Activated CD4-positive, CD25-positive, alpha-beta regulatory T cell (primary cell): ENCODE data around the gene MYH11.
A peak's percentile ranks its signal among the peaks of the same experiment; 100 is the strongest.
"Not testable (repeated sequence)": the region's sequence is repeated elsewhere in the genome, so short reads cannot be mapped to it uniquely, and the experiment has no call there.

Experiments
- DNase-seq, 4 experiments: peaks; one replicate each; lab custom pipeline; 2025; lab: John Stamatoyannopoulos, UW

Gene MYH11

GRCh38 chr16:15714393-15715172 lies 142.2 kb downstream of the MYH11 start:
- no peak for DNase-seq

GRCh38 chr16:15708997-15709396 lies 147.8 kb downstream of the MYH11 start:
- no peak for DNase-seq

DNA sequence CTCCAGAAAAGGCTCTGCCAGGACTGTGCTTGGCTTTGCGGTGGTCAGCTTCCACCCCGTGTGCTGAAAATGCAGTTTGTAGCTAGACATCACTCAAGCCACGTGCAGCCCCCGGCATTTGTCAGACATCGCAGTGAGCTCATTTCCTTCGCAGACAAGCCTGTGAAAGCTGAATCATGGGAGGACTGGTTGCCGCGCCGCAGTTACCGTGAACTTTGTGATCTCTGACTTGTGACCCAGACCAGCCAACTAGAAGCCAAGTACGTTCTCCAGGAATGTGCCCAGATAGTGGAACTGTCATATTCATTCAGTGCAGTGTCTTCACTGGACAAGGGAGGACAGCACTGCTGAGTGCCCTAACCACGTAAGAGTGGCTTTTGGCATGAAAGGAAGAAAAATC lies 148.7 kb downstream of the MYH11 start:
- no peak for DNase-seq

DNA sequence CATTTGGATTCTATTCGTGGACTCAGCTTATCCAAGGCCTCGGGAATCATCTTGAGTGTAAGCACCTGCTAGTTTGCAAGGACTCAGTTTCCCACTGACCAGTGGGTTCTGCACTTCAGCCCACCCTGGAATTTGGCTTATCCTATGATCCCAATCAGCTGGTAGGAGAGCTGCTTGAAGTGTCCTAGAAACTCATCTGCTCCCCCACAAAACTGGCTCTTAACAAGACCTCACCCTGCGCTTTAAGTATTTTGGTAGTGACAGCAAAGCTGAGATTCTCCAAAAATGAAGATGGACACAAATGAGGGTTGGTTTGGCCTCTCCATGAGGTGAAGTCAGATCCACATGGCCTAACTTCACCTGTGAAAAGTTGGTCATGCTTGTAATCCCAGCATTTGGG lies 149.5 kb downstream of the MYH11 start:
- no peak for DNase-seq

GRCh38 chr16:15705064-15705565 lies 151.7 kb downstream of the MYH11 start:
- DNase-seq, result no peak

- DNase-seq, result peak; percentile 34 to 75 (median 56)
These were observed 152.3 kb downstream of the MYH11 start for GRCh38 chr16:15704545-15704987.

- DNase-seq, result no peak
These were observed 153.6 kb downstream of the MYH11 start for GRCh38 chr16:15703029-15703736.

DNA sequence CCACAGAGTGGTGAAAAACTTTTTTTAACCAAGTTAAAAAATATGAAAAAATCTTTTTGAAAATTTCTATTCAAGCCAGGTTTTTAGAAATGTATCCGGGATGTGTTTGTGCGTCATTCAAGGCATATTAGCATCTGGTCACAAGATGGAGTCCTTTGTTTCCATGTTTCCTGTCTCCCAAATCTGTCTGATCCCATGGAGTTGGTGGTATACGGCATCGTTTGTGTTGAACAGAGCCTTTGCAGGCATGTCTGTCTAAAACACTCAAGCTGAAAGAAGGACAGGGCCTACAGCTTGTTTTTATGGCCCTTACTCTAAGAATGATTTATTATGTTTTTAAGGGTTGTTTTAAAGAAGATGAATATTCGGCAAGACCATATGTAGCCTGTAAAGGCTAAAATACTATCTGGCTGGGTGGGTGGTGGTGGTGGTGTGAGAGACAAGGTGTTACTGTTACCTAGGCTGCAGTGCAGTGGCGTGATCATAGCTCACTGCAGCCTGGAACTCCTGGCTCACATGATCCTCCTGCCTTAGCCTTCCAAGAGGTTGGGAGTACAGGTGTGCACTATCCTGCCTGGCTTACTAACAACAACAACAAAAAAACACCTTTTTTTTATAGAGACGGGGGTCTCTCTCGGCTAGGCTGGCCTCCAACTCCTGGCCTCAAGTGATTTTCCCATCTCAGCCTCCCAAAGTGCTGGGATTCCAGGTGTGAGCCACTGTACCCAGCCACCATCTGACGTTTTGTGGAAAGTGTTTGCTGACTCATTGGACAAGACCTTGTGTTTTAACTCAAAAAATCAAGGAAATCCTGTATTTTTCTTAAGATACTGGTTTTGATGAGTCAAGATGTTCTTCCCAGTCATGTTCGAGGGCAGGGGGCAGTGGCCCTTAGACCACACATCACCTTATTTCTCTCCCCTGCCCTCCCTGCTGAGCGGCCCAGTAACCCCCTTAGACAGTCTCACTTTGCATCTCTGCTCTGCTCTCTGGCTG lies 154.6 kb downstream of the MYH11 start:
- no peak for DNase-seq

DNA sequence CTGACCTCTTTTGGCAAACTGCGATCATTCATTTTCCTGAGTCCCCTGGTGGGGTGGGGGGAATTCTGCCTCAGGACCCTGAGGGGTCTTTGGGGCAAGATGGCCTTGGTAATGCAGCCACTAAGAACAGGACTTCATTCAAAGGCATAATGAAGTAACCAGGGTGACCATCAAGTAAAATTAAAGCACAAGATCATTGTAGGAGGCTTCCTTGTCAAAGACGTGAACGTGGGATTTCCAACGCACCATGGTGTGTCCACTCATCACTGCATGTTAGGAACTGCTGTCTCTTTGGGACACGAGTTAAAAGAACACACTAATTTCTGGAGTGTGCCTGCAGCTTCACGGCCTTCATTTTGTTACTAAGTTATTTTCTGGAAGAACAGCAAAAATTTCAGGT lies 155.5 kb downstream of the MYH11 start:
- no peak for DNase-seq

DNA sequence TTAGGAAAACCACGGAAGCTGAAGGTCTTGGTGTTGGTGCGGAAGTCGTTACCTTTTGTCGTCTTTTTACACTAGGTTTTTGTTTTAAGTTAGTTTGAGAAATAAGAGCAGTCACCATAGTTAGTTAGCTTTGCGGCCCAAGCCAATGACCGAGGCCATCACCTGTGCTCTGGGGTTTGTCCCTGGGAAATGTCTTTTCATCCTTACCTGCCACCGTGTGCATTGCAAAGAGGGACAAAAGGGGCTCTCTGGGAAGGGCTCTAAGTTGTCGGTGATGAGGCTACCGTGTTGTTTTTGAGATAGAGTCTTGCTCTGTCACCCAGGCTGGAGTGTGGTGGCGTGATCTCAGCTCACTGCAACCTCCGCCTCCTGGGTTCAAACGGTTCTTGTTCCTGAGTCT lies 157.0 kb downstream of the MYH11 start:
- DNase-seq, result no peak

- no peak for DNase-seq
These were observed 162.3 kb downstream of the MYH11 start for GRCh38 chr16:15694499-15694898.

GRCh38 chr16:15692508-15692907 lies 164.3 kb downstream of the MYH11 start:
- not testable (repeated sequence) for DNase-seq

GRCh38 chr16:15691046-15691445 lies 165.8 kb downstream of the MYH11 start:
- no peak for DNase-seq

DNA sequence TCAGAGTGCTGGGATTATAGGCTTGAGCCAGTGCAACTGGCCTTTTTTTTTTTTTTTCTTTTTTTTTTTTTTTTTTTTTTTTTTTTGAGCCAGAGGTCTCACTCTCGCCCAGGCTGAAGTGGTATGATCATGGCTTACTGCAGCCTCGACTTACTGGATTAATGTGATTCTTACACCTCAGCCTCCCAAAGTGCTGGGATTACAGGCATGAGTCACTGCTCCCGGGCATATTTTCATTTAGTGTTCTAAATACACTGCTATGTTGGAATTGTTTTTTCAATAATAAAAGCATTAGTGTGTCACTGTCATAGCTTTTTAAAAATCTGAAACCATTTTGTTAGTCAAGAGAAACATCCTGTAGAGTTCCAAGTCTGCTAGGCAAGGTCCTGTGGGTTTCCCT lies 166.5 kb downstream of the MYH11 start:
- DNase-seq, result no peak

DNA sequence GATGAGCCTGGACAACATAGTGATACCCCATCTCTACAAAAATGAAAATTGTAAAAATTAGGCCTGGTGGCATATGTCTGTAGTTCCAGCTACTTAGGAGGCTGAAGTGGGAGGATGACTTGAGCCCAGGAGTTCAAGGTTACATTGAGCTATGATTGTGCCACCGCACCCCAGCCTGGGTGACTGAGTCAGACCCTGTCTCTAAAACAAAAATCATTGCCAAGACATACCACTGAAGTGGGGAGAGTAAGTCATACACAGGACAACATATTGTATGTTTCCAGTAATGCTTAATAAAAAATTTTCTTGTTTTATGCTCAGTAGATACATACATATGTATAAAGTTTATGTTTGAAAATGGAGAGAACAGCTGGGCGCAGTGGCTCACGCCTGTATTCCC lies 167.5 kb downstream of the MYH11 start:
- no peak for DNase-seq

- no peak for DNase-seq
These were observed 170.5 kb downstream of the MYH11 start for GRCh38 chr16:15686287-15686686.

GRCh38 chr16:15682105-15682570 lies 174.7 kb downstream of the MYH11 start:
- peak in 3 of 4 experiments; percentile 9 to 20 (median 14) for DNase-seq

DNA sequence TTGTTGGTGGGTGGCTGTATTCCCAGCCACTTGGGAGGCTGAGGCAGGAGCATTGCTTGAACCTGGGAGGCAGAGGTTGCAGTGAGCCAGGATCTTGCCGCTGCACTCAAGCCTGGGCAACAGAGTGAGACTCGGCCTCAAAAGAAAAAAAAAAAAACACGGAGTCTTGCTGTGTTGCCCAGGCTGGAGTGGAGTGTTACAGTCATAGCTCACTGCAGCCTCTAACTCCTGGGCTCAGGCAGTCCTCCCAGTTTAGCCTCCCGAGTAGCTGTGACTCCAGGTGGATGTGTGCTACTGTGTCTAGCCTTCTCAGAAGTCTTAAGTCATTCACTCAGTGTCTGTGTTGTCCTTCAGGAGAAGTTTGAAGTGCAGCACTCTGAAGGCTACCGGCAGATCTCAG lies 179.4 kb downstream of the MYH11 start:
- no peak for DNase-seq

GRCh38 chr16:15676506-15676905 lies 180.3 kb downstream of the MYH11 start:
- no peak for DNase-seq

GRCh38 chr16:15674571-15674970 lies 182.3 kb downstream of the MYH11 start:
- no peak for DNase-seq

GRCh38 chr16:15672514-15673167 lies 184.2 kb downstream of the MYH11 start:
- peak in 2 of 4 experiments; percentile 48 to 54 for DNase-seq
